Endodermal cell (in vitro differentiated cells): Measurements from ENCODE around the gene MYH8. TPM values are rescaled to one million over a fixed set of nuclear protein-coding genes. Genes with fewer than 3 reads are reported as not detected.

Experiments used
- DNase-seq: peaks from one replicate; pipeline ENCODE4 v3.0.0-alpha.2; 2017
- H3K27ac ChIP-seq: 2 replicates; pipeline ENCODE4 v1.5.1; 2013; ENCODE audit warnings: mild to moderate bottlenecking, low read depth, low read length, moderate library complexity
- H3K27me3 ChIP-seq: 2 replicates; pipeline ENCODE4 v1.6.1; 2013; ENCODE audit warnings: mild to moderate bottlenecking, low read length, moderate library complexity; ENCODE audit not compliant: insufficient read depth, control insufficient read depth, poor library complexity, severe bottlenecking
- H3K36me3 ChIP-seq: 2 replicates; pipeline ENCODE4 v1.7.0; 2013; ENCODE audit warnings: mild to moderate bottlenecking, low read length, moderate library complexity; ENCODE audit not compliant: control insufficient read depth, insufficient read depth
- H3K4me1 ChIP-seq: one replicate; pipeline ENCODE4 v1.7.0; 2013; ENCODE audit warnings: low read length; ENCODE audit not compliant: control insufficient read depth, insufficient read depth
- H3K4me3 ChIP-seq: 2 replicates; pipeline ENCODE4 v1.5.1; 2013; ENCODE audit warnings: mild to moderate bottlenecking, low read length, moderate library complexity
- H3K9ac ChIP-seq: 2 replicates; pipeline ENCODE4 v1.6.1; 2013; ENCODE audit warnings: mild to moderate bottlenecking, low read length, moderate library complexity; ENCODE audit not compliant: poor library complexity, severe bottlenecking; ENCODE audit errors: extremely low read depth
- H3K9me3 ChIP-seq: 2 replicates; pipeline ENCODE4 v1.6.1; 2013; ENCODE audit warnings: mild to moderate bottlenecking, low read length, moderate library complexity; ENCODE audit not compliant: control insufficient read depth
- H3K27ac Mint-ChIP-seq: 2 replicates; pipeline ENCODE4 v1.8.0; 2020; ENCODE audit warnings: mixed read lengths
- H3K27me3 Mint-ChIP-seq: 2 replicates; pipeline ENCODE4 v1.8.0; 2021; ENCODE audit warnings: mild to moderate bottlenecking, mixed read lengths; ENCODE audit not compliant: insufficient read depth
- H3K36me3 Mint-ChIP-seq: 2 replicates; pipeline ENCODE4 v1.8.0; 2020; ENCODE audit warnings: low read depth, mixed read lengths
- H3K4me1 Mint-ChIP-seq: 2 replicates; pipeline ENCODE4 v1.8.0; 2020; ENCODE audit warnings: mixed read lengths
- H3K4me3 Mint-ChIP-seq: 2 replicates; pipeline ENCODE4 v1.8.0; 2020; ENCODE audit warnings: mild to moderate bottlenecking, moderate library complexity, mixed read lengths
- H3K9me3 Mint-ChIP-seq: 2 replicates; pipeline ENCODE4 v1.8.0; 2020; ENCODE audit warnings: mild to moderate bottlenecking, mixed read lengths
- WGBS, 2 experiments: methylation state at CpG; one replicate each; pipeline versions ENCODE4 v1.1.5 to v1.1.7; 2013; ENCODE audit warnings: missing lambda C conversion rate in 2 of 2, mixed read lengths in 1 of 2; ENCODE audit not compliant: insufficient coverage in 1 of 2, insufficient read length in 1 of 2; 5-methylcytosine and 5-hydroxymethylcytosine counted together
- total RNA-seq, 2 donors: library from RNA; stranded (reverse); fragmentation: NEBNext Ultra II Directional in 1 of 2; extraction: Animal tissue kit (Norgen Biotek cat#: 25700) in 1 of 2; gene quantifications; 2 replicates in 1 of 2; 3 replicates in 1 of 2; pipeline ENCODE4 v1.2.1, GENCODE V29; 2021
- TF ChIP-seq, protein P1 (sequence below): fragments of 200-600 bp; sonication (generic); conservative IDR thresholded peaks from 2 replicates; pipeline ENCODE4 v1.5.0; 2021; ENCODE audit warnings: antibody characterized with exemption, mild to moderate bottlenecking

MYH8 gene
- total RNA-seq, 2 donors from 2014 or later = not detected

DNA sequence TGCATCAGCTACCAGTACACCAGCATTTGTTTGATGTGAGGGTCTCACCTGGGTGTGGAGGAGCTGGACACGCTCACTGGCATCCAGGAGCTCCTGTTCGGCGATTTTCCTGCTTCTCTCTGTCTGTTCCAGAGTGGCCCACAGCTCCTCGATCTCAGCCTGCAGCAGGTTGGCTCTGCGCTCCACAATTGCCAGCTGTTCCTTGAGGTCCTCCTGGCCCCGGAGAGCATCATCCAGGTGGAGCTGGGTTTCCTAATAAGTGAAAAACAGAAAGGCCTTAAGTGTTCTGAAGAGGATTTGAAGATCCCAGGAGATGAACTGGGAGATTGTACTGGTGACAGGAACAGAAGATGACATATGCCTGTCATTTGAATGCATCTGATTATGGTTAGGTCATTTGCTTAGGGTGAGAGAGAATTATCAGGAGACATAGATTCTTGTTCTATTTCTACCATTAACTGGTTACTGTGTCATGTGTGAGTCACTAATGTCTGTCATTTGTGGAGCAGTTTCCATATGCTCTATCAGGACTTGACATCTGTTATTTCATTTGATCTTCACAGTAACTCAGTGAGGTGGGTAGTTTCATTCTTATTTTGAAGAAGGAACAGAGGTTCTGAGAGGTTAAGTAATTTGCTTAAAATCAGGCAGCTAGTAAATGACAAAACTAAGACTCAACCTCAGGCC lies 27.4 kb downstream of the MYH8 start:
- Histone ChIP-seq H3K4me1 (peaks cover 10% of the 10 kb centered on the region), H3K36me3 (no peaks in the 10 kb centered on the region), H3K9ac (no peak overlapping the region), H3K27ac (no peak overlapping the region), H3K9me3 (no peaks in the 10 kb centered on the region), H3K4me3 (no peak overlapping the region), H3K27me3 (no peaks in the 10 kb centered on the region)
- Mint-ChIP-seq H3K4me3 (no peak overlapping the region), H3K4me1 (peaks cover 12% of the 10 kb centered on the region), H3K9me3 (no peaks in the 10 kb centered on the region), H3K27ac (no peak overlapping the region), H3K36me3 (no peaks in the 10 kb centered on the region), H3K27me3 (peaks cover 7% of the 10 kb centered on the region)
- TF ChIP-seq, protein P1, sequence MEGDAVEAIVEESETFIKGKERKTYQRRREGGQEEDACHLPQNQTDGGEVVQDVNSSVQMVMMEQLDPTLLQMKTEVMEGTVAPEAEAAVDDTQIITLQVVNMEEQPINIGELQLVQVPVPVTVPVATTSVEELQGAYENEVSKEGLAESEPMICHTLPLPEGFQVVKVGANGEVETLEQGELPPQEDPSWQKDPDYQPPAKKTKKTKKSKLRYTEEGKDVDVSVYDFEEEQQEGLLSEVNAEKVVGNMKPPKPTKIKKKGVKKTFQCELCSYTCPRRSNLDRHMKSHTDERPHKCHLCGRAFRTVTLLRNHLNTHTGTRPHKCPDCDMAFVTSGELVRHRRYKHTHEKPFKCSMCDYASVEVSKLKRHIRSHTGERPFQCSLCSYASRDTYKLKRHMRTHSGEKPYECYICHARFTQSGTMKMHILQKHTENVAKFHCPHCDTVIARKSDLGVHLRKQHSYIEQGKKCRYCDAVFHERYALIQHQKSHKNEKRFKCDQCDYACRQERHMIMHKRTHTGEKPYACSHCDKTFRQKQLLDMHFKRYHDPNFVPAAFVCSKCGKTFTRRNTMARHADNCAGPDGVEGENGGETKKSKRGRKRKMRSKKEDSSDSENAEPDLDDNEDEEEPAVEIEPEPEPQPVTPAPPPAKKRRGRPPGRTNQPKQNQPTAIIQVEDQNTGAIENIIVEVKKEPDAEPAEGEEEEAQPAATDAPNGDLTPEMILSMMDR = no peak
- DNase-seq = no peak
- WGBS, 2 experiments = 97 to 100% methylated on average over 1 to 6 of the region's 6 CpGs

DNA sequence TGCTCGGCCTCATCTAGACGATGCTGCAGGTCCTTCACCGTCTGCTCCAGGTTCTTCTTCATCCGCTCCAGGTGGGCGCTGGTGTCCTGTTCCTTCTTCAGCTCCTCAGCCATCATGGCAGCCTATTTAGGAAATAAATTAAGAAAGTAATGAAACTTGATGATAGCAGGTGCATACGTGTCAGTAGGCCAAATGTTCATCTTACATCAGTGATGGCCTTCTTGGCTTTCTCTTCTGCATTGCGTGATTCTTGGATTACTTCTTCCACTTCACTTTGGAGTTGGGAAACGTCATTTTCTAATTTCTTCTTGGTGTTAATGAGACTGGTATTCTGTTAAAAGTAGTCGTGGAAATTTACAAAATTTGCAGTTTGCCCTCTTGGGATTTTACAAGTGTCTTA lies 28.9 kb downstream of the MYH8 start:
- no peak overlapping the region for H3K27ac ChIP-seq
- TF ChIP-seq, protein P1 = no peak
- no peak overlapping the region for H3K4me3 ChIP-seq
- H3K9me3 ChIP-seq = peaks cover under 1% of the 10 kb centered on the region
- Mint-ChIP-seq H3K4me3 (no peak overlapping the region), H3K27me3 (peaks cover 12% of the 10 kb centered on the region), H3K27ac (no peak overlapping the region), H3K36me3 (no peaks in the 10 kb centered on the region), H3K9me3 (no peaks in the 10 kb centered on the region), H3K4me1 (peaks cover 12% of the 10 kb centered on the region)
- no peak for DNase-seq
- H3K9ac ChIP-seq = no peak overlapping the region
- no peaks in the 10 kb centered on the region for H3K27me3 ChIP-seq
- H3K36me3 ChIP-seq = no peaks in the 10 kb centered on the region
- 89 to 90% methylated on average over 4 to 9 of the region's 9 CpGs for WGBS, 2 experiments
- peaks cover 10% of the 10 kb centered on the region for H3K4me1 ChIP-seq

DNA sequence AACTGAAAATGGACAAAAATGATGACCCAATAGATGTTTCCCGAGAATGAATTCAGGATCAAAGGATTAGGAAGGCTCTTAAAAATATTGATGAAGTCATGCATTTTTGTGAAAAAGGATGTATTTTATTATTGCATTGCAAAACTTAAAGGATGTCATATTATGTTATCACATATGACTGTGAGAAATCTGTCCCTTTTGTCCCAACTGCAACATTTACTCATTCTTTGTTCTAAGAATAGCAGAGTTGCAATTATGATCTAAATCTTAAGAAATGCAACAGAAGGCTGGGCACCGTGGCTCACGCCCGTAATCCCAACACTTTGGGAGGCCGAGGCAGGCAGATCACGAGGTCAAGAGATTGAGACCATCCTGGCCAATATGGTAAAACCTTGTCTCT lies 35.9 kb downstream of the MYH8 start:
- no peak for DNase-seq
- H3K9ac ChIP-seq = no peak overlapping the region
- H3K27ac Mint-ChIP-seq = no peak overlapping the region
- H3K9me3 ChIP-seq = peaks cover 6% of the 10 kb centered on the region
- H3K4me1 Mint-ChIP-seq = peaks cover 21% of the 10 kb centered on the region
- H3K9me3 Mint-ChIP-seq = no peaks in the 10 kb centered on the region
- no peak overlapping the region for H3K4me3 Mint-ChIP-seq
- H3K4me1 ChIP-seq = peaks cover 7% of the 10 kb centered on the region
- no peak overlapping the region for H3K4me3 ChIP-seq
- TF ChIP-seq, protein P1 = no peak
- no peak overlapping the region for H3K27ac ChIP-seq
- H3K27me3 ChIP-seq = no peaks in the 10 kb centered on the region
- WGBS, 2 experiments = 78 to 88% methylated on average over 6 of the region's 6 CpGs
- H3K36me3 ChIP-seq = no peaks in the 10 kb centered on the region
- peaks cover 5% of the 10 kb centered on the region for H3K27me3 Mint-ChIP-seq
- H3K36me3 Mint-ChIP-seq = no peaks in the 10 kb centered on the region
